Cardiac fibroblast (primary cell): ENCODE data around the gene MPHOSPH8.

Experiments used
- DNase-seq, 2 donors: peaks; one replicate each; pipeline versions ENCODE4 v3.0.0 to v3.0.0-alpha.2; 2010; ENCODE audit warnings: low read depth in 2 of 2
- H3K4me3 ChIP-seq, 2 donors: replicated peaks in 1 of 2; 1 replicate in 1 of 2; 2 replicates in 1 of 2; pipeline ENCODE4 v1.5.1; 2011; ENCODE audit warnings: low read depth in 2 of 2, low read length in 2 of 2, mild to moderate bottlenecking in 2 of 2, moderate library complexity in 1 of 2
- CTCF ChIP-seq: IDR thresholded peaks from one replicate; pipeline ENCODE4 v1.5.1; 2011; ENCODE audit warnings: low read depth, mild to moderate bottlenecking, low read length, inconsistent platforms

The MPHOSPH8 gene

GRCh38 chr13:19664481-19665230, 31.2 kb downstream of the MPHOSPH8 start:
- no peak for TF ChIP-seq CTCF
- no peak overlapping the region for H3K4me3 ChIP-seq
- no peak for DNase-seq

- TF ChIP-seq CTCF = no peak
- DNase-seq = no peak
Measured at GRCh38 chr13:19665427-19665859, 32.0 kb downstream of the MPHOSPH8 start.

GRCh38 chr13:19668778-19669177, 35.3 kb downstream of the MPHOSPH8 start:
- DNase-seq = no peak
- no peak for TF ChIP-seq CTCF
- no peak overlapping the region for H3K4me3 ChIP-seq

More at GRCh38 chr13:19665427-19665859, 32.0 kb downstream of the MPHOSPH8 start:
- no peak overlapping the region for H3K4me3 ChIP-seq

- no peak overlapping the region for H3K4me3 ChIP-seq
- no peak for DNase-seq
- no peak for TF ChIP-seq CTCF
Measured at GRCh38 chr13:19670147-19670546, 36.7 kb downstream of the MPHOSPH8 start.

- no peak for TF ChIP-seq CTCF
- H3K4me3 ChIP-seq = no peak overlapping the region
- no peak for DNase-seq
Measured at GRCh38 chr13:19672990-19673389, 39.5 kb downstream of the MPHOSPH8 start.

- no peak overlapping the region for H3K4me3 ChIP-seq
- TF ChIP-seq CTCF = no peak
Measured at GRCh38 chr13:19673473-19674430, 40.3 kb downstream of the MPHOSPH8 start.

More at GRCh38 chr13:19673473-19674430, 40.3 kb downstream of the MPHOSPH8 start:
- DNase-seq = peak in 1 of 2 donors; percentile 47
